IPS DF 6.9 (cell line): ENCODE measurements around the gene ZCCHC7.

ENCODE experiments used
- DNase-seq: peaks from one replicate; pipeline ENCODE4 v3.0.0-alpha.2; 2013; ENCODE audit warnings: low read depth, low spot score
- H3K27ac ChIP-seq: one replicate; pipeline ENCODE4 v1.5.1; 2013; ENCODE audit warnings: low read length, control low read depth
- H3K27me3 ChIP-seq: 2 replicates; pipeline ENCODE4 v1.6.1; 2013; ENCODE audit warnings: mild to moderate bottlenecking, low read length; ENCODE audit not compliant: control insufficient read depth, insufficient read depth
- H3K36me3 ChIP-seq: 2 replicates; pipeline ENCODE4 v1.6.1; 2013; ENCODE audit warnings: low read length; ENCODE audit not compliant: control insufficient read depth, insufficient read depth
- H3K4me1 ChIP-seq: 2 replicates; pipeline ENCODE4 v1.6.1; 2013; ENCODE audit warnings: low read length; ENCODE audit not compliant: control insufficient read depth, insufficient read depth
- H3K4me3 ChIP-seq: 2 replicates; pipeline ENCODE4 v1.5.1; 2013; ENCODE audit warnings: mild to moderate bottlenecking, low read length
- H3K9me3 ChIP-seq: 2 replicates; pipeline ENCODE4 v1.6.1; 2013; ENCODE audit warnings: low read length, inconsistent platforms; ENCODE audit not compliant: control insufficient read depth, insufficient read depth
- WGBS: extraction: QIAGEN DNeasy Blood & Tissue Kit; methylation state at CpG from one replicate; pipeline ENCODE4 v1.1.7; 2013; ENCODE audit warnings: mixed read lengths, missing lambda C conversion rate; ENCODE audit not compliant: insufficient read length, insufficient coverage; 5-methylcytosine and 5-hydroxymethylcytosine counted together

ZCCHC7 gene

GRCh38 chr9:37335238-37335637, 214.9 kb downstream of the ZCCHC7 start:
- H3K4me1 ChIP-seq: peaks cover 2% of the 10 kb centered on the region
- no peak overlapping the region for H3K27ac ChIP-seq
- no CpG with 5 or more reads among the region's 3 CpGs for WGBS
- DNase-seq: no peak
- H3K36me3 ChIP-seq: no peaks in the 10 kb centered on the region
- no peaks in the 10 kb centered on the region for H3K27me3 ChIP-seq
- no peaks in the 10 kb centered on the region for H3K9me3 ChIP-seq
- no peak overlapping the region for H3K4me3 ChIP-seq

GRCh38 chr9:37336150-37336549, 215.8 kb downstream of the ZCCHC7 start:
- H3K36me3 ChIP-seq: no peaks in the 10 kb centered on the region
- no peaks in the 10 kb centered on the region for H3K27me3 ChIP-seq
- no peak overlapping the region for H3K4me3 ChIP-seq
- H3K9me3 ChIP-seq: no peaks in the 10 kb centered on the region
- H3K4me1 ChIP-seq: peaks cover 2% of the 10 kb centered on the region
- DNase-seq: no peak
- H3K27ac ChIP-seq: no peak overlapping the region
- WGBS: no CpG with 5 or more reads among the region's 3 CpGs

- no peaks in the 10 kb centered on the region for H3K27me3 ChIP-seq
- H3K9me3 ChIP-seq: no peaks in the 10 kb centered on the region
- WGBS: no CpG with 5 or more reads among the region's 7 CpGs
- H3K4me1 ChIP-seq: peaks cover 2% of the 10 kb centered on the region
- no peak overlapping the region for H3K4me3 ChIP-seq
- no peak overlapping the region for H3K27ac ChIP-seq
- DNase-seq: no peak
- no peaks in the 10 kb centered on the region for H3K36me3 ChIP-seq
These were observed 217.0 kb downstream of the ZCCHC7 start for GRCh38 chr9:37337301-37337890.

- Histone ChIP-seq H3K4me3 (no peak overlapping the region), H3K27me3 (no peaks in the 10 kb centered on the region), H3K27ac (no peak overlapping the region), H3K4me1 (peaks cover 2% of the 10 kb centered on the region), H3K36me3 (no peaks in the 10 kb centered on the region), H3K9me3 (no peaks in the 10 kb centered on the region)
- no CpG with 5 or more reads among the region's 4 CpGs for WGBS
- no peak for DNase-seq
These were observed 217.8 kb downstream of the ZCCHC7 start for GRCh38 chr9:37338218-37338617.

- no peaks in the 10 kb centered on the region for H3K27me3 ChIP-seq
- peaks cover 2% of the 10 kb centered on the region for H3K4me1 ChIP-seq
- DNase-seq: no peak
- H3K36me3 ChIP-seq: no peaks in the 10 kb centered on the region
- no peak overlapping the region for H3K27ac ChIP-seq
- no peaks in the 10 kb centered on the region for H3K9me3 ChIP-seq
- WGBS: no CpG with 5 or more reads among the region's 4 CpGs
- H3K4me3 ChIP-seq: no peak overlapping the region
These were observed 219.5 kb downstream of the ZCCHC7 start for GRCh38 chr9:37339923-37340322.

- no peaks in the 10 kb centered on the region for H3K27me3 ChIP-seq
- no peaks in the 10 kb centered on the region for H3K9me3 ChIP-seq
- no peak for DNase-seq
- no CpG with 5 or more reads among the region's 1 CpG for WGBS
- peaks cover 2% of the 10 kb centered on the region for H3K4me1 ChIP-seq
- no peaks in the 10 kb centered on the region for H3K36me3 ChIP-seq
- no peak overlapping the region for H3K4me3 ChIP-seq
- H3K27ac ChIP-seq: no peak overlapping the region
These were observed 220.6 kb downstream of the ZCCHC7 start for GRCh38 chr9:37340961-37341360.

- Histone ChIP-seq H3K9me3 (no peaks in the 10 kb centered on the region), H3K27ac (no peak overlapping the region), H3K36me3 (no peaks in the 10 kb centered on the region), H3K27me3 (no peaks in the 10 kb centered on the region), H3K4me3 (no peak overlapping the region), H3K4me1 (peaks cover 2% of the 10 kb centered on the region)
- no peak for DNase-seq
- no CpG with 5 or more reads among the region's 2 CpGs for WGBS
These were observed 221.3 kb downstream of the ZCCHC7 start for GRCh38 chr9:37341704-37342103.

- no peaks in the 10 kb centered on the region for H3K36me3 ChIP-seq
- DNase-seq: no peak
- no peaks in the 10 kb centered on the region for H3K9me3 ChIP-seq
- no peak overlapping the region for H3K4me3 ChIP-seq
- H3K27ac ChIP-seq: no peak overlapping the region
- no CpG with 5 or more reads among the region's 2 CpGs for WGBS
- H3K4me1 ChIP-seq: no peaks in the 10 kb centered on the region; the same call in 1 of the 2 replicates
- H3K27me3 ChIP-seq: no peaks in the 10 kb centered on the region
These were observed 222.1 kb downstream of the ZCCHC7 start for GRCh38 chr9:37342493-37342892.

GRCh38 chr9:37342895-37343294, 222.5 kb downstream of the ZCCHC7 start:
- no peaks in the 10 kb centered on the region for H3K27me3 ChIP-seq
- no peaks in the 10 kb centered on the region for H3K9me3 ChIP-seq
- no CpG with 5 or more reads among the region's 5 CpGs for WGBS
- no peaks in the 10 kb centered on the region; the same call in 1 of the 2 replicates for H3K4me1 ChIP-seq
- no peak for DNase-seq
- no peak overlapping the region for H3K4me3 ChIP-seq
- H3K36me3 ChIP-seq: no peaks in the 10 kb centered on the region
- no peak overlapping the region for H3K27ac ChIP-seq

GRCh38 chr9:37343724-37344123, 223.3 kb downstream of the ZCCHC7 start:
- Histone ChIP-seq H3K27me3 (no peaks in the 10 kb centered on the region), H3K27ac (no peak overlapping the region), H3K36me3 (no peaks in the 10 kb centered on the region), H3K4me1 (no peaks in the 10 kb centered on the region; the same call in 1 of the 2 replicates), H3K4me3 (no peak overlapping the region), H3K9me3 (no peaks in the 10 kb centered on the region)
- DNase-seq: no peak
- WGBS: no CpG with 5 or more reads among the region's 1 CpG

GRCh38 chr9:37345038-37345437, 224.7 kb downstream of the ZCCHC7 start:
- H3K4me1 ChIP-seq: no peaks in the 10 kb centered on the region; the same call in 1 of the 2 replicates
- no peak for DNase-seq
- no peaks in the 10 kb centered on the region for H3K27me3 ChIP-seq
- H3K9me3 ChIP-seq: no peaks in the 10 kb centered on the region
- no peak overlapping the region for H3K27ac ChIP-seq
- no peak overlapping the region for H3K4me3 ChIP-seq
- no CpG with 5 or more reads among the region's 3 CpGs for WGBS
- H3K36me3 ChIP-seq: no peaks in the 10 kb centered on the region
